Stimulated activated effector memory CD8-positive, alpha-beta T cell treated with anti-CD3 and anti-CD28 coated beads, Interleukin-12 subunit alpha, Interleukin-12 subunit beta, amount 100 ng/mL, for 72 hours (primary cell): ENCODE results near the gene COL6A1.
"Not testable (repeated sequence)": the region's sequence is repeated elsewhere in the genome, so short reads cannot be mapped to it uniquely, and the experiment has no call there.

Experiments used
- ATAC-seq: fragments of 150-1000 bp; cut with Tn5 transposase; 2 replicates; pipeline ENCODE4 v1.10.0; 2021
- DNase-seq, 2 donors: peaks; one replicate each; pipeline ENCODE4 v3.0.0; 2021 to 2022; ENCODE audit warnings: low spot score in 2 of 2
- H3K27ac Mint-ChIP-seq: one replicate; pipeline ENCODE4 v1.8.0; 2022; ENCODE audit warnings: mild to moderate bottlenecking, mixed read lengths
- H3K36me3 Mint-ChIP-seq: one replicate; pipeline ENCODE4 v1.8.0; 2022; ENCODE audit warnings: mild to moderate bottlenecking, mixed read lengths
- H3K4me1 Mint-ChIP-seq: one replicate; pipeline ENCODE4 v1.8.0; 2022; ENCODE audit warnings: mixed read lengths
- H3K4me3 Mint-ChIP-seq: one replicate; pipeline ENCODE4 v1.8.0; 2022; ENCODE audit warnings: mild to moderate bottlenecking, mixed read lengths
- H3K9me3 Mint-ChIP-seq: one replicate; pipeline ENCODE4 v1.8.0; 2022; ENCODE audit warnings: mixed read lengths

The COL6A1 gene

GRCh38 chr21:46039891-46040660, 58.5 kb downstream of the COL6A1 start:
- DNase-seq (no peak), ATAC-seq (no peak)
- Mint-ChIP-seq H3K27ac (no peak overlapping the region), H3K4me1 (no peaks in the 10 kb centered on the region), H3K36me3 (no peaks in the 10 kb centered on the region), H3K9me3 (no peaks in the 10 kb centered on the region), H3K4me3 (no peak overlapping the region)

GRCh38 chr21:46040707-46041106, 59.1 kb downstream of the COL6A1 start:
- no peak overlapping the region for H3K4me3 Mint-ChIP-seq
- DNase-seq = no peak
- H3K9me3 Mint-ChIP-seq = no peaks in the 10 kb centered on the region
- no peak overlapping the region for H3K27ac Mint-ChIP-seq
- no peaks in the 10 kb centered on the region for H3K4me1 Mint-ChIP-seq
- no peaks in the 10 kb centered on the region for H3K36me3 Mint-ChIP-seq
- no peak for ATAC-seq

- H3K27ac Mint-ChIP-seq = no peak overlapping the region
- no peaks in the 10 kb centered on the region for H3K36me3 Mint-ChIP-seq
- no peak for ATAC-seq
- no peak for DNase-seq
- H3K4me3 Mint-ChIP-seq = no peak overlapping the region
- no peaks in the 10 kb centered on the region for H3K4me1 Mint-ChIP-seq
- H3K9me3 Mint-ChIP-seq = no peaks in the 10 kb centered on the region
Measured at GRCh38 chr21:46041183-46041582, 59.6 kb downstream of the COL6A1 start.

GRCh38 chr21:46045154-46045553, 63.6 kb downstream of the COL6A1 start:
- Mint-ChIP-seq H3K4me3 (no peak overlapping the region), H3K36me3 (no peaks in the 10 kb centered on the region), H3K27ac (no peak overlapping the region), H3K4me1 (no peaks in the 10 kb centered on the region), H3K9me3 (no peaks in the 10 kb centered on the region)
- DNase-seq (no peak), ATAC-seq (no peak)

- Mint-ChIP-seq H3K36me3 (no peaks in the 10 kb centered on the region), H3K9me3 (no peaks in the 10 kb centered on the region), H3K4me3 (no peak overlapping the region), H3K27ac (no peak overlapping the region), H3K4me1 (no peaks in the 10 kb centered on the region)
- DNase-seq = no peak
- ATAC-seq = no peak
Measured at GRCh38 chr21:46046471-46046870, 64.9 kb downstream of the COL6A1 start.

- not testable (repeated sequence) for H3K4me1 Mint-ChIP-seq, DNase-seq, H3K36me3 Mint-ChIP-seq, H3K27ac Mint-ChIP-seq, H3K9me3 Mint-ChIP-seq, ATAC-seq, H3K4me3 Mint-ChIP-seq
Measured at GRCh38 chr21:46046906-46047305, 65.3 kb downstream of the COL6A1 start.

GRCh38 chr21:46048926-46049889, 67.6 kb downstream of the COL6A1 start:
- Mint-ChIP-seq H3K4me3 (no peak overlapping the region), H3K4me1 (peaks cover 15% of the 10 kb centered on the region), H3K27ac (no peak overlapping the region), H3K36me3 (peaks cover 9% of the 10 kb centered on the region), H3K9me3 (no peaks in the 10 kb centered on the region)
- DNase-seq = peak in 1 of 2 donors; percentile 18
- no peak for ATAC-seq

- H3K9me3 Mint-ChIP-seq = no peaks in the 10 kb centered on the region
- ATAC-seq (no peak), DNase-seq (no peak)
- no peak overlapping the region for H3K27ac Mint-ChIP-seq
- peaks cover 9% of the 10 kb centered on the region for H3K36me3 Mint-ChIP-seq
- H3K4me1 Mint-ChIP-seq = peaks cover 15% of the 10 kb centered on the region
- H3K4me3 Mint-ChIP-seq = no peak overlapping the region
Measured at GRCh38 chr21:46049890-46050667, 68.5 kb downstream of the COL6A1 start.

GRCh38 chr21:46050668-46051378, 69.3 kb downstream of the COL6A1 start:
- Mint-ChIP-seq H3K27ac (no peak overlapping the region), H3K4me3 (no peak overlapping the region), H3K9me3 (no peaks in the 10 kb centered on the region), H3K36me3 (peaks cover 9% of the 10 kb centered on the region), H3K4me1 (peaks cover 15% of the 10 kb centered on the region)
- no peak for DNase-seq
- no peak for ATAC-seq

- Mint-ChIP-seq H3K9me3 (no peaks in the 10 kb centered on the region), H3K4me3 (no peak overlapping the region)
Measured at GRCh38 chr21:46051379-46051770, 69.8 kb downstream of the COL6A1 start.

GRCh38 chr21:46051821-46052675, 70.5 kb downstream of the COL6A1 start:
- Mint-ChIP-seq H3K27ac (peak overlapping the region; percentile 50), H3K4me1 (peaks cover 17% of the 10 kb centered on the region), H3K36me3 (peaks cover 9% of the 10 kb centered on the region), H3K4me3 (no peak overlapping the region), H3K9me3 (no peaks in the 10 kb centered on the region)
- DNase-seq (no peak), ATAC-seq (no peak)

More at GRCh38 chr21:46051379-46051770, 69.8 kb downstream of the COL6A1 start:
- ATAC-seq = no peak
- no peak overlapping the region for H3K27ac Mint-ChIP-seq
- H3K36me3 Mint-ChIP-seq = peaks cover 9% of the 10 kb centered on the region
- peaks cover 15% of the 10 kb centered on the region for H3K4me1 Mint-ChIP-seq
- no peak for DNase-seq

- H3K4me1 Mint-ChIP-seq = peaks cover 26% of the 10 kb centered on the region
- DNase-seq (peak; percentile 35 to 73), ATAC-seq (peak; percentile 83)
- peaks cover 9% of the 10 kb centered on the region for H3K36me3 Mint-ChIP-seq
- no peaks in the 10 kb centered on the region for H3K9me3 Mint-ChIP-seq
- peak overlapping the region; percentile 90 for H3K27ac Mint-ChIP-seq
- H3K4me3 Mint-ChIP-seq = peak overlapping the region; percentile 39
Measured at GRCh38 chr21:46052703-46053651, 71.4 kb downstream of the COL6A1 start.

GRCh38 chr21:46054031-46054430, 72.5 kb downstream of the COL6A1 start:
- H3K27ac Mint-ChIP-seq = no peak overlapping the region
- H3K4me1 Mint-ChIP-seq = peaks cover 37% of the 10 kb centered on the region
- H3K36me3 Mint-ChIP-seq = peaks cover 9% of the 10 kb centered on the region
- ATAC-seq (no peak), DNase-seq (no peak)
- no peaks in the 10 kb centered on the region for H3K9me3 Mint-ChIP-seq
- H3K4me3 Mint-ChIP-seq = peak overlapping the region; percentile 10
